NCI-H1417 treated with DMSO at 0.1 percent for 48 hours (cell line): ENCODE measurements around the gene TSPAN18.

ENCODE experiments used
- DNase-seq: peaks from one replicate; lab custom pipeline; 2025; lab: John Stamatoyannopoulos, UW

Gene TSPAN18

GRCh38 chr11:44848203-44848962, 121.6 kb downstream of the TSPAN18 start:
- DNase-seq = no peak

DNA sequence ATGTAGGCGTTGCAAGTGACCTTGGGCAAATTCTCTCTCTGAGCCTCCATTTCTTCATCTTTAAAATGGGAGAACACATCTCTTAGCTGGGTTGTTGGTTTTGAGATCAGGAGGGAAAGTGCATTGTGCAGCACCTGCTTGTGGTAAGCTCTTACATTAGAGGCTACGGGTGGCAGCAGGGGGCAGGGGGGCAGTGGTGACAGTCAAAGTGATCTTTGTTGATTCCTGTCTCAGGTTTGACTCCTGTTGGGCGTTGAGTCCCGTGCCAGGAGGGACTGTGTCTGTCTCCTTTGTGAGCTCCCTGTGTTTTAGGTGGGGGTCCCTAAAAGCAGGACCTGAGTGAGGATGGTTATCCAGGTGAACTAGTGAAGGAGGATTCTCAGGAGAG, 122.2 kb downstream of the TSPAN18 start:
- DNase-seq = no peak

DNA sequence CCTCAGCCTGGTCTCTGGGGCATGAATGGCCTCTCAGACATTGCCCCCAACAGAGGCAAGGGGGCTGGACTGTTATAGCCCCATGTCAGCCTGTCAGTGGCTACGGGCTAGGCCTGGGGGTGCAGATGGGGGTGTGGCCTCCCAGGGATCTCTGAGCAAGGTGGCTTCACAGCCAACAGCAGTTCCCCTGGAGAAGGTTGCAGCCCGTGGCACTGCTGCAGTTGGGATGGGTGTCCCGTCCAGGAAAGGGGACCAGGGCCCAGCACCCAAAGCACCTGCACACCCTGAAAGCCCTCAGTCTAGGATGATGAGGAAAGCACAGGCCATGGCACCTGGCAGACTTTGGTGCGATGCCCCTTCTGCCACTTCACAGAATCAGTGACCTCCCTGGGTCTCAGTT, 122.7 kb downstream of the TSPAN18 start:
- DNase-seq = no peak

DNA sequence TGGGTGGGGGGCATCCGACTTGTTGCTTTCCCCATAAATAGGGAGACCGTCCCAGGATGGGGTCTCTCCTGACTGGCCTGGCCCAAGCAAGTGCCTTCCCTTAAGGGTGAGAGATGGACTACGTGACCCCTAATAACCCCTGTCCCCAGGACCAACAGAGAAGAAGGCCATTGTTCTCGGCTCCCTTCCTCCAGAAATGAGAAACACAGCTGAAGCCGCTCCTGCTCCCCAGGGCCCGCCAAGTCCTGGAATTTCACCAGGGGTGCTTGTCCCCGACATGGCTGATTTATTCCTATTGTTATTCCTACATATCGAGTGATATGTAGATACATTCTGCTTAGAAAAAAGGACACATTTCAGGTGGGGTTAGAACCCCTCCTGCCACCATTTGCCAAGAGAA, 123.2 kb downstream of the TSPAN18 start:
- no peak for DNase-seq

DNA sequence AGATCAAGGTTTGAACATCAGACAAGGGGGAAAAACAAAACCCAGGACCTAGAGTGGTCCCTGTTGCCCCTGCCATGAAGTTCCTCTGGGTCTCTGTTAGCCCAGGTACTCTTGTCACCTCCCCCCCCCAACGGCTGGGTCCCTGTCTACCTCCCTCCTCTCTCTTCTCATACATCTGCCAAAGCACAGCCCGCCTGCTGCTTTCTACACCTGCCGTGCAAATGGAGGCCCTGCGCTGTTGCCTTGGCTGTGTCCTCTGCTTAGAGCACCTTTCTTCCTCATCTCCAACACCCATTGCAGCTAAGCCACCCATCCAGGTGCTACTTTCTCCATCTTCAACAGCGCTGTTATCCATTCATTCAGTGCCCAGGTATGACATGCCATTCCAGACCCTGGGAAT, 124.7 kb downstream of the TSPAN18 start:
- no peak for DNase-seq

DNA sequence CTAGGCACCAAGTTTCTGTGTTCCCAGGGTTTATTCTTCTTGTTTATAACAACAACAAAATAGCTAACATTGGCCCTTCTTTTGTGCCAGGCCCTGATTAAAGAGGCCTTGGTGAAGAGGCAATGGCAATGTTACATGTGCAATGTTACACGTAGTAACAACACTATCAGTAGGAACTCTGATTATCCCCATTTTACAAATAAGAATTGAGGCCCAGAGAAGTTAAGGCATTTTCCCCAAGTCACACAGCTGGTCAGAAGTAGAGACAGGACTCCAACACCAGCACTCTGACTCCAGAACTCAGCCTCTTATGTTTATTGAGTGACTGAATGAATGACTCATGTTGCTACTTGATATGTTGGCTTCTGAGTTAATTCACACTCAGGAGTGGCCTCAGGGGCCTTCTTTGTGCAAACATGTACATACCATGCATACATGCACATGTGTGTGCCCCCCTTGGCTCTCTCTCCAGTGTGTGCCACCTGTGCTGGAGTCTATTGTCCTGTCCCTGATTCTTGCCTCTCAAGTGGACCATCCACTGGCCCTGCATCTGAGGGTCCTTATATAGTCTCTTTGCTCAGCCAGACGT, 125.5 kb downstream of the TSPAN18 start:
- no peak for DNase-seq

- no peak for DNase-seq
These were observed 126.2 kb downstream of the TSPAN18 start for GRCh38 chr11:44852952-44853351.

GRCh38 chr11:44853666-44854065, 126.9 kb downstream of the TSPAN18 start:
- DNase-seq = peak; percentile 23

GRCh38 chr11:44854086-44854485, 127.3 kb downstream of the TSPAN18 start:
- no peak for DNase-seq

- no peak for DNase-seq
These were observed 128.2 kb downstream of the TSPAN18 start for GRCh38 chr11:44854741-44855492.

DNA sequence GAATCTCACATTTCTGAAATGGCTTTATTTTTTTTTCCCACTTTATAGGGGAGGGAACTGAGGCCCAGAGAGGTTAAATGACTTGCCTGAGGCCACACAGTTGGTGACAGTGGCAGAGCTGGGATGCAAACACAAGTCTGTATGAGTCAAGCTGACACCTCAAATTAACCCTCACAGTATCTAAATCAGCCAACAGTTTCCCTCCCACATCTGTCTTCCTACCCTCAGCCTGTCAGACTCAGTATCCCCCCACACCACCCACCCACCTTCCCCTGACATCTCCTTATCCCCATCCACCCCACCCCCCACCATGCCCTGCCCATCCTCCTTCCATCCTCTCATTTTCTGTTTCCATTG, 128.7 kb downstream of the TSPAN18 start:
- no peak for DNase-seq

DNA sequence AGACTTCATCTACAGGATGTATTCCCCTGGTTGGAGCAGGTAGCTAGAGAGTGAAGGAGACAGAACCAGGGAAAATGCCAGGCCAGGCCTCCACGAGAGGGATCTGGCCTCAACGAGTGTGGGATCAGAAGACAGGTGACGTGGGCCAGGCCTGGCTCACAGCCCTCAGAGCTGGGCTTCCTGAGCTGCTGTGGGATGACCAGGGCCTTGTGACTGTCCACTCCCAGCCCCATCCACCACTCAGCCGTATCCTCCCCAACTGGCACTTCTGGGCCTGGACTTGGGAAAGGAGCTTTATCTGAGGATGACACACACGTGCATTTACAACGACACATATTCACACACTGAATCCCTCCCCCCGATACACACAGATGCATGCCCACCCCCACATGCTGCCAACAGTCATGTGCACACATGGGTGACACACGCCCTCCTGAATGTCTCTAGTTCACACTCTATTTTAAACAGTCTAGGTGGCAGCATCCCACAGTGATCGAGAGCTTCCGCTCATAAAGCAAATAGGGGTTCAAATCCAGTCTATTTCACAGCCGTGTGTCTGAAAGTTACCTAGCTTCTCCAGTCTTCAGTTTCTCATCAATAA, 130.8 kb downstream of the TSPAN18 start:
- no peak for DNase-seq

- DNase-seq = no peak
These were observed 132.2 kb downstream of the TSPAN18 start for GRCh38 chr11:44858796-44859527.

- DNase-seq = no peak
These were observed 132.8 kb downstream of the TSPAN18 start for GRCh38 chr11:44859528-44859925.

DNA sequence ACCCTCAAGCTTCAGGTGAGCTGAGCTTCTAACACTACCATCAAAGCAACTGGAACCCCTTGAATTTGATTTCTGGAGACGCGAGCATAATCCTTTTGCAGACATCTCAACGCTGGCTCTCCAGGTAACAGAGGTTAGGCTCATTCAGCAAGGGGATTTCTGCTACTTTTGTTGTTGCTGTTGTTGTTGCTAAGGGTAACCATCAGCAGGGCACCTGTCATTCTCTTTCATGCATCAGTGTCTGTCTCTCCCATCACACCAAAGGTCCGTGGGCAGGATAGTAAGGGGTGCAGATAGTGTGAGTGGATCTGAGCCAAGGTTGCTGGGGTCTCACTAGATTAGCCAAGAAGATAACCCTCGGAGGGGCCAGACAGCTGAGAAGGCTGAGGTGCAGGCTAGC, 133.6 kb downstream of the TSPAN18 start:
- no peak for DNase-seq

DNA sequence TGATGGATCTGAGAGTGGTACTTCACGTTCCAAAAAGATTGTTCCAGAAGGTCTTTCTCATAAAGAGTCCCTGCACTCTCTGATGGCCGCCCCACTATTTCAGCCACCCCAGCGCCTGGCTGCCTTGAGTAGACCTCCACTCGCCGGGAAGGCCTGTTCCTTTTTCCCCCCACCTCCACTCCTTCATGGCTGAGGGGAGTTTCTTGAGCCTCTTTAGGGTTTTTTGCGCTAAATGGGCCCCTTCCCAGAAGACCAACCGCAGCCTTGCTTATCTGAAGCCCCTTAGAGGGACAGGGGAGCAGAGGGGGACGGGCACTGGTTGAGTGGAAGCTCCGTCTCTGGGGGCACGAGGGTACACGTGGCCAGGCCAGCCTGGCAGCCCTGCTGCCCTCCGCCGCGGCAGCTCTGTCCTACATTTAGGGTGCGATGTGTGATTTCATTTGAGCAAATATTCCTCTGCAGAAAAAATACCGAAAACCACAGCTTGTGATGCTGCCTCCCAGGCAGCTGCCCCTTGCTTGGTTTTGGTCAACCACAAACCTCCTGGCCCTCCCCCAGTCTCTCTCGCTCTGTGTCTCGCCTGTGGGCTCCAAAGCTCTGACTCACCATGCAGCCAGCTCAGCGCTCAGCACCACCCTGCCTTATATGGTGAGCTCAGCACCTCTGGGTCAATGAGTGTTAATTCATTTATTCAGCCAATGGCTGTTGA, 135.2 kb downstream of the TSPAN18 start:
- no peak for DNase-seq

DNA sequence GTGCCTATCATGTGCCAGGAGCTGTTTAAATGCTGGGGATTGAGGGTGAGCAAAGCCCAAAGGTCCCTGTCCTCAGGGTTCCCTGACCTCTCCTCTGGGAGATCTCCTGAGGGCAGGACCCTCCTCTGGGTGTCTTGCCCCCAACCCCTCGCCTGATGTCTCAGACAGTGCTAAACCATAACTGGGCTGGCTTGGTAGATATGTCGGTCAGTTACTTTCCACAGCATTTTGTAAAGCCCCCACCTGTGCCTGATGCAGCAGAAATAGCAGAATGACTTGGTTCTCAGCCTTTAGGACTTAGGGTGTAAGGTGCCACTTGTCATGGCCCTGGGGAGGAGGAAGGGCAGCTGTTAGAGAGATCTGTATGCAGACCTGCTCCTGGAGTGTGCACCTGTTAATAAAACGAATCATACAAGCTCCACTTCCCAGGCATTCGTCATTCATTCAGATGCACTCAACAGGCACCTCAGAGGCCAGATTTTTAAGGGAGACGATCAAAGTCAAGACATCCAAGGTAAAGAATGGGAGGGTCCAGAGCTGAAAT, 135.9 kb downstream of the TSPAN18 start:
- no peak for DNase-seq

DNA sequence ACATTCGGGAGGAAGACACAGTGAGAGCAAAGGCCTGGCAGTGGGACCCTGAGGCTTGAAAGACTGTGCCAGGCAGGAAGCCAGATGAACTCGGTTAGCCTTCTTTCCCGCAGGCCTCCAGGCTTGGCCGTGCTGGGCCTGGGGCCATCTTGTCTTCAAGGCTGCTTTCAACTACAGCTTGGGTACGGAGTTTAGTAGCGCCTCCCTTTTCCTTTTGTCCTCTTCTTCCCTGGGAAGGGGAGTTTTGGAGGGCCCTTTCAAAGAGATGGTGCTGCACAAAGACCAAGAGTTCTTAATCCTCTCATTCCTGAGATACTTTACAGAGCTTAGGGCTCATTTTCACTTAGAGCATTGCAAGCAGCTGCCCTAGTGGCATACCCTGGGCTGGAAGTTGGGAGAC, 136.5 kb downstream of the TSPAN18 start:
- no peak for DNase-seq

- no peak for DNase-seq
These were observed 139.1 kb downstream of the TSPAN18 start for GRCh38 chr11:44865866-44866272.

DNA sequence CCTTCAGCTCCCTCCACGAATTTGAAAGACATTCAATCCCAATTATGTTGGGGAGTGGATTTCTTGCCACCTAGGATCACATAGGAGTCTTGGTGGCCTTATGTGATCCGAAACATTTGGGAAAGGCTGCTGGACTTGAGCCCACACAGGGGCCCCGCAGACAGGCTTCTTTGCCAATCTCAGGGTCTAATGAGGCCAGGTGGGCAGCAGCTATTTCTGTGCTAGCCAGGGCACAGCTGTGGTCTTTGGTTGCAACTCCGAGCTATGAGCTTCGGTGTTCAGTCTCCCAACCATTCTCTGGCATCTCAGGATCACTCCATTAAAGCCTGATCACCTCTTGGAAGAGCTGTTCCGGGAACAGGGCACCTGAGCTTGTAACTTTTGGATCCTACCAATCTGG, 139.5 kb downstream of the TSPAN18 start:
- DNase-seq = no peak

DNA sequence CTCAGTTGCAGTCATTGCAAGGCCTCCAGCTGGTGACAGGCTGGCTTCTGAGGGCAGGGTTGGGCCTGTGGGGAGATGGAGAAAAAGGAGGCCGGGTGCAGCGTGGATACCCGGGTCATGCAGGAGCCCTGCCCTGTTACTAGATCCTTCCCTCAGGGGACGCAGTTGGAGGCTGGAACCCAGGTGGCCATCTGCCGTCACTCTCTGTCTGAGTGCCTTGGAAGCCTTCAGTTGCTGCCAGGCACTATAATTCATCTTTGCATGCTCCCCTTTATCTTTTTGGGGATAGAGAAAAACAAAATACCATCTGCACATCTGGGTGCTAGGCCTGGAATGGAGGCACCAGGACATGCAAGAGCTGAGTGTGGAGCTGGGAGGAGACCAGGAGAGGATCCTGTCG, 141.3 kb downstream of the TSPAN18 start:
- DNase-seq = no peak
